ENCODE data around the gene COQ9.
"Not testable (repeated sequence)": the region's sequence is repeated elsewhere in the genome, so short reads cannot be mapped to it uniquely, and the experiment has no call there.

The COQ9 gene

DNA sequence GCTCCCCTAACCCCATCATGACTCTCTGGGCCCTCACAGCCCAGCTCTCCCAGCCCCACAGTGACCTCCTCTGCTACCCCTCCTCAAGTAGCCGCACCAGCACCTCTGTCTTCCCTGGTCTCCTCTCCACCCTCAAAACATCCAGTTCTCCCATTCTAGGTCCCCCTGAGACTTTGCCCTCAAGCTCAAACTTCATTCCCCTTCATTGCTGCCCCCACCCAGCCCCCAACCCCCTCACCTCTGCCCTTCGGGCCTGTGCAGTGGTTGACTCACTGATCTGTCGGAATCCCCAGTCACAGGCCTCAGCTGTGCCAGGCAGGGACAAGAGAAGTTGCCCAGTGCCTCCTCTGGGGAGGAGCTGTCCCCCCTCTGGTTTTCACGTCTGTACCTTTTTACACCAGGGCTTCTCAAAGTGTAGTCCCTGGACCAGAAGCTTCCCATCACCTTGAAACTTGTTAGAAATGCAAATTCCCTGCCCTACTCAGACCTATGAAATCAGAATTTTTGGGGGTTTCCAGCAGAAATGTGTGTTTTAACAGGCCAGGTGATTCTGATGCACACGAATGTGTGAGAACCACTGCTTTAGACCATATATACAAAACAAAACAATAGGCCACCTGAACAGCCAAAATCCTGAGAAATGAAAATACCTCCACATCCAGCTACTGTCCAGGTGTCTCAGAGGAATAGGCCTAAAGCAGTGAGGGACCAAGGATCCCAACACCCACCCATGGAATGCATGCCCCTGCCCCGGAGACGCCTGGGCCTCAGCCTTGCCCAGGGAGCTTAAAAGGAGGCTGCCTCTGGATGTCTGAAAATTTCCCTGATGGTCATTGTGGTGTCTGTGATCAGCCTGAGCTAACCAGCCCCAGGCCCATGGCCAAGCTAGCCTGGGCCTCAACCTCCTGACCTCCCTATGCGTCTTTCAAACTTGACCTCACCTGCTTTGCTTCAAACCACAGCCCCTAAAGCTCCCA, 39.9 kb downstream of the COQ9 start:
- no peak for DNase-seq

DNA sequence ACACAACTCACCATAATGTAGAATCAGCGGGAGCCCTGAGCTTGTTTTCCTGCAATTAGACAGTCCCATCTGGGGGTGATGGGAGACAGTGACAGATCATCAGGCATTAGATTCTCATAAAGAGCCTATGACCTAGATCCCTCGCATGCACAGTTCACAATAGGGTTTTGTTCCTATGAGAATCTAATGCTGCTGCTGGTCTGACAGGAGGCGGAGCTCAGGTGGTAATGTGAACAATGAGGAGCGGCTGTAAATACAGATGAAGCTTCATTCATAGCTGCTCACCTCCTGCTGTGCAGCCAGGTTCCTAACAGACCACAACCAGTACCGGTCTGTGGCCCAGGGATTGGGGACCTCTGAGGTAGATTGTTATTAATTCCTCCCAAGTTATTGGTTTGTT, 42.0 kb downstream of the COQ9 start:
- DNase-seq = no peak

DNA sequence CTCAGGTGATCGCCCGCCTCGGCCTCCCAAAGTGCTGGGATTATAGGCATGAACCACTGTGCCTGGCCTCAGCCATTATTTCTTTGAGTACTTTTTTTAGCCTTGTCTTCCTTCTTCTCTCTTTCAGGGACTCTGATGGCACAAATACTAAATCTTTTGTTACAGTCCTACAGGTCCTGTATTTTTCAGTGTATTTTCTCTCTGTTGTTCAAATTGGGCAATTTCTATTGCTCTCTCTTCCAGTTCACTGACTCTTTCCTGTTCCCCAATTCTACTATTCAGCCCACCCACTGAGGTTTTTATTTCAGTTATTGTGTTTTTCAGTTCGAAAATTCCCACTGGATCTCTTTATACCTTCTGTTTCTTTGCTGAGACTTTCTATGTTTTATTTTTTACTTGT, 46.5 kb downstream of the COQ9 start:
- no peak for DNase-seq

DNA sequence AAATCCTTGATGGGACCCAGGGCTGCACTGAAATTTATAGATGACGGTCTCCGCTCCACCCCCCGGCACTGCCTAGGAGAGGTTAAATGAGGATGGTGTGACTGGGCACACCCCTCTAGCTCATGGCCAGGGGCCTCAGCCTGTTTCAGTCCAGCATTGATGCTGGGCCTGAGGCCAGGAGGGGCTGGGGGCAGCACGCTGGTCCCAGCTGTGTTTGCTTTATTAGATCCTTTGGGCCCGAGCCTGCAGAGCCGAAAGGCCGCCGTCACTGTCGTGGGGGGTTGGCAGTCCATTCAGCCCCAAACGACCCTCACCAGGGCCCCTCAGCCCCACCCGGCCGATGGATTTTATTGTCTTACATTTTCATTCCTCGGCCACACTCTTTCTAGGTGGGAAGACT, 49.8 kb downstream of the COQ9 start:
- DNase-seq = no peak

DNA sequence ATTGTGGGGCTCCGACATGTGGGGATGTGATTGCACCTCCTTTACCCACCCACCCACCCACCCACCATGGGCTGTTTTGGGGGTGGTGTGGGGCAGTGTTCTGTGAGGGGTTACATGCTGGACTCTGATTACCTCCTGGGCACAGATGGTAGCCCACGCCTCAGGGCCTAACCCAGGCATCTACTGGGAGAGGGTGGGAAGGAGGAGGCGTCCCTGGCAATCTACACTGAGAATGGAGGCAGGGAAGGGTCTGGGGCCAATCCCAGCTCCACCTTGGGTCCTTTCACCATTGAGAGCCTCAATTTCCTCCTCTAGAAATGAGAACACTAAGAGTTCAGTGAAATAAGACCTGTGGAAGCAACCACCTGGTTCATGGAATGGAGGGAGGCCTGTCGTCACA, 50.8 kb downstream of the COQ9 start:
- no peak for DNase-seq

DNA sequence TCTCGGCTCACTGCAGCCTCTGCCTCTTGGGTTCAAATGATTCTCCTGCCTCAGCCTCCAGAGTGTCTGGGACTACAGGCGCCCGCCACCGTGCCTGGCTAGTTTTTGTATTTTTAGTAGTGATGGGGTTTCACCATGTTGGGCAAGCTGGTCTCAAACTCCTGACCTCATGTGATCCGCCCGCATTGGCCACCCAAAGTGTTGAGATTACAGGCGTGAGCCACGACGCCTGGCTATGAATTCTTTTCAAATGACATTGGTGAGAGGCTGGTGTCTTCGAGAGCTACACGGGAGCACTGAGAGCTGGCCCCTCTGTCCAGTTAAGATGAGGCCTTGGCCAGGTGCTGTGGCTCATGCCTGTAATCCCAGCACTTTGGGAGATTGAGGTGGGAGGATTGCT, 52.7 kb downstream of the COQ9 start:
- DNase-seq = not testable (repeated sequence)

DNA sequence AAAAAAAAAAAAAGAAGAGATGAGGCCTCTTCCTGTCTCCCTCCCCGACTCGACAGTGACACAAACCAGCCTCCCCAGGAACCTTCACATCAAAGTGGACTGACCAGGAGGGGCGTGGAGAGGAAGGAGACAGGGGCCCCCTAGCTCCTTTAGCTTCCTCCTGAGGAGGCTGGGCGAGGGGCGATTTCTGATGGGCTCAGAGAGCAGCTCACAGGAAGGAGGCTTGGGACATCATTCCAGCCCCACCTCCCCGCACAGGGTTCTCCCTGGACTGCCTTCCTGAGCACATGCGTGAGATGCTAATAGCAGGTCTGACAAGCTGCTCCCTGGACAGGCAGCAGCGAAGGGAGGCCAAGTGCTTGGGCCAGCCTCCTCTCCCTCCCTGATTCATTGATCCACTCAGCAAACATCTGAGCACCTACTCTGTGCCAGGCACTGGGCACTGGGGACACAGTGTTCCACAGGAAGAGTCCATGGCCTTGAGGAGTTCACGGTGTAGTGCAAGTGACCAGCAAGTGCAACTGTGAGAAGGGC, 53.4 kb downstream of the COQ9 start:
- DNase-seq = no peak

DNA sequence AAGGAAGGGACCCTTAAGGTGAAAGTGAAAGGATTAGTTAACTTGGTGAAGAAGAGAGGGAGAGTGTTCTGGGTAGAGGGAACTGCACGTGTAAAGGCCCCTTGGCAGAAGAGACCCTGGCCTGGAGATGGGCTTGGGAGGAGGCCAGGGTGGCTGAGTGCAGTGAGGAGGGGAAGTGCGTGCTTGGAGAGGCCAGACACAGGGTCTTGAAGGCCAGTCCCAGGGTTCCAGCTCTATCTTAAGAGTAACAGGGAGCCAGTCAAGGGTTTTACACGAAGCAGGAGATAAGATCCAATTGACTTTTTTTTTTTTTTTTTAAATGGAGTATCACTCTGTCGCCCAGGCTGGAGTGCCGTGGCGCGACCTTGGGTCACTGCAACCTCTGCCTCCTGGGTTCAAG, 54.2 kb downstream of the COQ9 start:
- DNase-seq = no peak

DNA sequence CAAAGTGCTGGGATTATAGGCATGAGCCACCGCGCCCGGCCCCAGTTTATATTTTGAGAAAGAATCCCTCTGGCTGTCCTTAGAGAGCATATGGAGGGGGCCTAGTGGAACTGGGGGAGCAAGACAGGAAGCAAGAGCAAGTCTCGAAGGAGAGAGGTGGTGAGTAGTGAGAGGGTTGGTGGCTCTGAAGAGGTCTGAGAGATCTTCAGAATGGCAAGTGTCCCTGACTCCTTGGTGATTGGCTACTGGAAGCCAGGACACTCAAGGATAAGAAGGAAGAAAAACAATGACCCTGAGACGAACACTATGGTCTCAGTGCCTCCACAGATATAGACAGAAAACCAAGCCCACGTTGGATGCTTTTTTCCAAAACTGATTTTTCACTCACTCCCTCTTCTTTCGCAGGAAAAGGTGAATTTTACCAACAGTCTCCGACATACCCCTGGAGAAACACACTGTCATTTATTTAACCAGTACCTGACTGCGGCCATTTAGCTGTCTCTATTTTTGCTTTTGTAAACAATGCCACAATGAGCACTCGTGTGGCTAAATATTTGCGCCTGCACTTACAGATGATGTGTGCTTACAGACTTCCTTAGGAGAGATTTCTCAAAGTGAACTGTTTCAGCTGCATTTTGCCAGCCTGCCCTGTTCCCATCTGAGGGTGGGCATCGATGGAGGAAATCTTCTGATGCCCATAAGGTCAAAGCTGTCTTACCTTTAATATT, 54.9 kb downstream of the COQ9 start:
- no peak for DNase-seq

DNA sequence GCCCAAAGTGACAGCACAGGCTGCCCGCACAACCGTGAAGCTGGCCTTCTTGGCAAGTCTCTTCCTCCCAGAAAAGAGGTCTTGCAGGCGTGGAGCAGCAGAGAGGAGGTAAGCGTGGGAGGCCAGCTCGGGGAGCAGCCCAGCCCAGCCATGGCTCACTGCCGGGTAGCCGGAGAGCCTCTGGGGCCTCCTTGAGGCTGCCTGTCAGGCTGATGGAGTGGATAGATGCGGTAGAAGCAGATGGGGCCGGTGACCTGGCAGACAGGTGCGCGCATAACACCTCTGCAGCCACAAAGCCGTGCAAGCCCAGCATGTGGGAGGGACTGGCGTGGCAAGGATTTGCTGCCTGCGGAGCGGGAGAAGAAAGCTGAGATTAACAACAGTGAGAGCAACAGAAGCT, 56.1 kb downstream of the COQ9 start:
- DNase-seq = no peak

DNA sequence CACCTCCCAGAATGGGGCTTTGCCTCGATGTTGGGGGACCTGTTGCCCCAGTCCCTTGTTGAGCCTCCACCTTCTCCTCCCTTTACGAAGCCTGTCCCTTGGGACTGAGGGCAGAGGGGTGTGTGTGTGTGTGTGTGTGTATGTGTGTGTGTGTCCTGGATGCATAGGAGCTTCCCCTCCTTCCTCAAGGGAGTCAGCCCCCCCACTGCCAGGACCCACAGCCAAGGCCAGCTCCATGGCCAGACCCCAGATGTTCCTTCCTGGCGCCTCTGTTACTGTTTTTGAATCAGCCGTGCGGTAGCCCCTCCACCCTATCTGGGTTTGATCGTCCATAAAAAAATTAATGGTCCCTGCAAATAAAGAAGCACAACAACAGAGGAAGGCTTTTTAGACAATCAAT, 56.7 kb downstream of the COQ9 start:
- DNase-seq = no peak

DNA sequence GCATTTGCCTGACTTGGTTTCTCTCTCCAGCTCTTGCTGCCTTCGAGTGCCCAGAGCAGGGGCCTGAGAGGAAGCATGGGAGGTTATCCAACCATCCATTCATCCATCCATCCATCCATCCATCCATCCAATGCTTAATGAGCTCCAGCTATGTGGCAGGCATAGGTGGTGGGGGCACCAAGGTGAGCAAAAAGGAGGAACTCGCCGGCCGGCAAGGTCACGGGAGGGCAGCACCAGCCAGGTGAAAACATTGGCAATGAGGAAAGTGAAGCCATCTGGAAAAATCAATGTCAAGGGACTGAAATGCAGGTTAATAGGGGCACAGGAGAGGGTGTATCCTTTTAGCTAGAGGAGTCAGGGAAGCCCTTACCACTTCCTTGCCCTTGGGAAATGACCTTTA, 57.2 kb downstream of the COQ9 start:
- DNase-seq = no peak

DNA sequence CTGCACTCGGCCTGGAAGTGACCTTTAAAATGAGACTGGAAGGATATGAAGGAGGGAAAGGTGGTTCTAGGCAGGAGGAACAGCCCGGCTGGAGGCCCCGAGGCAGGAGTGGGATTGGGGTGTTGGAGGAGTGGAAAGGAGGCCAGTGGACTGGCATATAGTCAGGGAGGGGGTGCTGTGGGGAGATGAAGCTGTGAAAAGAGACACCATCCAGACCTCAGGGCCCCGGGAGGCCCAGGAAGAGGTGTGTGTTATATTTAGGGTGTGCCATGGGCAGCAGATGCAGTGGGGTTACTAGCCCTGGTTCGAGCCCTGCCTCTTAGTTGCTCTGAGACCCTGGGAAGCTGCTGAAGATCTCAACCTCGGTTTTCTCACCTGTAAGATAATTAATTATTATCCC, 57.9 kb downstream of the COQ9 start:
- no peak for DNase-seq

DNA sequence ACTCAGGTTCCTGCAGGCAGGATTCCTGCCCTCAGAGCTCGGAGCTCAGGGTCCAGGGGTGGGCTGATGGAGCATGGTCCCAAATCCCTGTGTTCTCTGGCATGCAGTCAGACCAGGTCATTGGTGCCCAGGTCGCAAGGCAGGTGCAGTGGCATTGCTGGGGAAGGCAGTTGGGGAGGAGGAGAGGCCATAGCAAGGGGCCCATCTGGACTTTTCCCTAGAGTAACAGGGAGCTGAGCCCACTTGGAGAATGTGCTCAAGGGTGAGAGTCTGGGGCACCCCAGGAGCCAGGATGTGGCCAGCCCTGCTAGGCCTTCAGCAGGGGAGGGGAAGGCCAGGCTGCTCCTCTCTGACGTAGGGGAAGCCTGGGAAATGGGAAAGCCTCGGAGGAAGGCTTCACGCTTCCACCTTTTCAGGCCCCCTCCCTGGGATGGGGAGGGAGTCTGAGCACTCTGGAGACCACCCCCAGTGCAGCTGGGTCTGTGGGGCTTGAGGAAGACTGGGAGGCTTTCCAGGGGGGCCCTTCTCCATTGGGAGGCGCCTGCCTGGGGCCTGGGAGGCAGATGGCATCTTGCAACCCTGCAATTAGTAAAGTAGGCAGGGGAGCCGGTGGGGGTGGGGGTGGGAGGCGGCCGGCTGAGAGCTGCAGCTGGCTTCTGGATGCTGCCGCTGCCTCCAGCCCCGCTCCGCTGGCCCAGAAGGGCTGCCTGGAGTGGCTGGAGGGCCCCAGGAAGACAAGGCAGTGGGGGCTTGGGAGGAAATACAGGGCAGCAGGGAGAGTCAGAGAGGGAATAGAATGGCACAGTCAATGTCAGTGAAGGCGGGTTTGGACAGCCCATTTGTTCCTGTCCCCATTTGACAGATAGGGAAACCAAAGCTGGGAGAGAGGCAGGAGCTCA, 60.1 kb downstream of the COQ9 start:
- DNase-seq = no peak

DNA sequence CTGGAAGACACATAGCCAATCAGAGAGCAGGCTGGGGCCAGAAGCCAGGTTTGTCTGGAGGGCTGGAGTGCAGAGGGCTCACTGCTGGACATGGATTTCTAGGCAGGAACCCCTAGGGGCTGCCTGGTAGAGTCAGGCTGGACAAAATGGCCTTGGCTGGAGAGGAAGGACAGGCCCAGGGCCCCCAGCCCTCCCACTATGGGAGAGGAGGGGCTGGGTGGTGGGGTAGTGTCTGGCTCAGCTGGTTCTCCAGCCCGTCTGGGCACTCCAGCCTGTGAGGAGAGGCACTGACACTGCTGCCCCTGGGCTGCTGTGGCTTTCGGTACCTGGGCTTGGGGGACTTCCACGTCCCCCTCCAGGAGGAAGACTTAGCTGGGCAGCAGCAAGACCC, 60.8 kb downstream of the COQ9 start:
- no peak for DNase-seq

DNA sequence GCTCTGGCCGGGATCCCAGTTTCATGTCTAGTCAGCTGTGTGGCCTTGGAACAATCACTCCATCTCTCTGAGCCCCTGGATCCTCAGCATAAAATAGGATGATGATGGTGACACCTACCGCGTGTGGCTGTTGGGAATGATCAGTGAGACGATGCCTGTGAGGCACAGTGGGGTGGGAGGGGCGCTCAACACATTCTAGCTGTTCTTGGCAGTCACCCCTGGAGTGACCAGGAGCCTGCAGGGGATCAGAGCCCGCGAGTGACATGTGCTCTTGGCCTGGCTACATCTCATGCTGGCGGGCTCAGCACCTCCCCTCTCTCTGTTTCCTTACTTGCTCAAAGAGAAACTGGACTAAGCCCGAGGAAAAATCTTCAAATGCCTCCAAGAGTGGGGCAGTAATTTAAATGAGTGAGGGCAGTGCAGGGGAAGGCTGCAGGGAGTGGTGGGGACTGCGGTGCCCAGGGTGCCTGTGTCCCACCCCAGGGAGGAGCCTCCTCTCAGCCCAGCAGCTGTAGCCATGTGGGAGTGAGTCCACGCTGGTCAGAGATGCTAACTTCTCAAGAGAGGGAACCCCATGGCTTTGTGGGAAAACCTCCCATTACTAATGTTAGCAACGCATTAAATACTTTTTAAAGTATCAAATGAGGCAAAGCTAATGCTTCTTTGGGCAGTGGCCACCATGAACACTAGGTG, 62.1 kb downstream of the COQ9 start:
- DNase-seq = no peak

DNA sequence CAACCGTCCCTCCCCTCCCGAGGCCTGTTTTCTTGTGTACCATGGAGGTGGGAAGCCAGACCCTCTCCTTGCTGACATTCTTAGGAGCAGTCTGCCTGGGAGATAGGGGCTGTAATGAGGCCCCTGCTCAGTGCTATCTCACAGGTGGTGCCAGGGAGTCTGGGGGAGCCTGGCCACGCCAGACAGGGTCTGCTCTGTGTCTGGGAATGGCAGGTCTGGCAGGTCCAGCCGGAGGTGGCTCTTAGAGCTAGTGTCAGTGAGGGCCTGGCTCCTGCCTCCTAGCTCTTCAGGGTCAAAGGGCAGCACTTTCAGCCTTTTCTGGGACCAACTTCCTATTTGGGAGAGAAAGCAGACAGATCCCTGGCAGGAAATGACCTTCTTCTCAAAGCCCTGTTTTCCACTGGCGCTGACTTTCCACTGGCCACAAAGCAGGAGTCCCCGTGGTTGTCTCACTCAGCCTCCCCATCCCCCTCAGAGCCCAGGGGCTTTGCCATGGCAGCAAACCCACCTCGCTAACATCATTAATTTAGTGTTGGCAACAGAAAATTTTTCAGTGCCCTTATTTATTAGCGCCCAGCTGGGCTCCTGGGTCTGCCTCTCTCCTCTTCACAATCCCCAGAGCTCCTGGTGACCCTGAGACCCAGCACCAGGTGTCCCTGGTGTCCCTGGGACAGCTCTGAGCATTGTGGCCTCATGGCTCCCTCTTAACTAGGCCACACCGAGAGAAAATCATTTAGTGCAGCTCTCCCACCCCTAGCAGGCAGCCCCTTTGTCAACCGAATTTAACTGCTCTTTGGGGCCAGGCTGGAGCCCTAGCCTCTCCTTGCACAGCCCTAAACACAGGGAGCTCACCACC, 63.0 kb downstream of the COQ9 start:
- no peak for DNase-seq

Measured in RPMI8226 (cell line).